Measurements from ENCODE around the gene CHRM4. TPM values are rescaled to one million over a fixed set of nuclear protein-coding genes. Genes with fewer than 3 reads are reported as not detected.

The CHRM4 gene
- not detected for total RNA-seq

DNA sequence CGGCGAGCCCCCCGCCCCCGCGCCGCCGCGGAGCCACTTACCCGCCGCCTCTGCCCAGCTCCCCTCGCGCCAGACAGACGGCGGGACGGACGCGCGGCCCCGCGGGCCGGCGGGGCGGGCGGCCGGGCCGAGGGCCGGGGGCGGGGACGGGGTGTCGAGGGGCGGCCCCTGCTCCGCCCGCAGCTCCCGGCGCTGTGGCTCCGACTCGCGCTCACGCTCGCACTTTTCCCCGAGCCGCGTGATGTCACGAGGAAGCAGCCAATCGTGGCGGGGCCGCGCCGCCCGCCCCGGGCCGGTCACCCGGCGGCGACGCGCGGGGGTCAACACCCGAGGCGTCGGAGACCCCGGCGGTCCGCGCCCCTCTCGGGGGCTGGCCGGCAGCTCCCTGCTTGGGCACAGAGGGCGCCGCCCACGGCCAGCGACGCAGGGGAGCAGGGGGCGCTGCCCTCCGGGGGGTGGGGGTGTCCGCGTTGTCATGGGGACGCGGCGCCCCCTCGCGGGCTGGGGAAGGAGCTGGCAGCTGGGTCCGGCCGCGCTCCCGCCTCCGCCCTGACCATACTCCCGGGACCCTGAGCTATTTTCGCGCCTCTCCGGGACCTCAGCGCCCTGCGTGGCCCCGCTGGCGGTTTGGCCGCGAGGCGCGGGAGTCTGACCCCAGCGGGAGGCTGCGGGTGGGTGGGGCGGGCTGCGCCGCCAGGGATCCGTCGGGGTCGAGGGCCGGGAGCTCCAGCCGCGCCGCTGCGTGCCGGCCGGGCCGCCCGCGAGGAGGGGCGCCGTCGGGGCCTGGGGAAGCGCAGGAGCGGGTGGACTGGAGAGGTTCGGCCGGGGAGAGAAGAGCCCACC lies at the start of gene CHRM4:
TSS of gene CHRM4 (minus strand) at position 199 of the 843 bp plus-strand sequence. CDS start 5,219 bp downstream, outside the sequence.
- Histone ChIP-seq H3K4me1 (ENCODE audit: control insufficient read depth in 3 of 3, insufficient read depth in 3 of 3, low read length in 3 of 3) (peaks cover 14 to 25% (median 20%) of the 10 kb centered on the region in 3 donors), H3K36me3 (ENCODE audit: control insufficient read depth in 3 of 3, insufficient read depth in 3 of 3, low read length in 3 of 3) (peaks cover 2 to 9% (median 9%) of the 10 kb centered on the region in 3 donors), H3K4me3 (ENCODE audit: low read length in 3 of 3) (peak within 1 kb of the TSS in 2 of 3 donors; percentile 43 to 49), H3K9me3 (ENCODE audit: control insufficient read depth in 3 of 3, low read length in 3 of 3) (no peaks in the 10 kb centered on the region), H3K27ac (ENCODE audit: low read depth, low read length) (no peak within 1 kb of the TSS), H3K27me3 (ENCODE audit: control insufficient read depth in 3 of 3, insufficient read depth in 3 of 3, low read length in 3 of 3) (peaks cover 27 to 38% (median 38%) of the 10 kb centered on the region in 3 donors), H3K9ac (ENCODE audit: low read depth in 1 of 3, low read length in 3 of 3) (no peak within 1 kb of the TSS)

GRCh38 chr11:46438211-46438610 lies 46.6 kb upstream of the CHRM4 start:
- H3K27ac ChIP-seq (ENCODE audit: low read depth, low read length): no peak overlapping the region
- peaks cover 10 to 17% (median 12%) of the 10 kb centered on the region in 3 donors for H3K36me3 ChIP-seq (ENCODE audit: control insufficient read depth in 3 of 3, insufficient read depth in 3 of 3, low read length in 3 of 3)
- H3K9ac ChIP-seq (ENCODE audit: low read depth in 1 of 3, low read length in 3 of 3): no peak overlapping the region
- H3K27me3 ChIP-seq (ENCODE audit: control insufficient read depth in 3 of 3, insufficient read depth in 3 of 3, low read length in 3 of 3): no peaks in the 10 kb centered on the region
- peaks cover 0 to 2% (median 0%) of the 10 kb centered on the region in 3 donors for H3K4me1 ChIP-seq (ENCODE audit: control insufficient read depth in 3 of 3, insufficient read depth in 3 of 3, low read length in 3 of 3)
- no peak overlapping the region for H3K4me3 ChIP-seq (ENCODE audit: low read length in 3 of 3)
- no peaks in the 10 kb centered on the region for H3K9me3 ChIP-seq (ENCODE audit: control insufficient read depth in 3 of 3, low read length in 3 of 3)

DNA sequence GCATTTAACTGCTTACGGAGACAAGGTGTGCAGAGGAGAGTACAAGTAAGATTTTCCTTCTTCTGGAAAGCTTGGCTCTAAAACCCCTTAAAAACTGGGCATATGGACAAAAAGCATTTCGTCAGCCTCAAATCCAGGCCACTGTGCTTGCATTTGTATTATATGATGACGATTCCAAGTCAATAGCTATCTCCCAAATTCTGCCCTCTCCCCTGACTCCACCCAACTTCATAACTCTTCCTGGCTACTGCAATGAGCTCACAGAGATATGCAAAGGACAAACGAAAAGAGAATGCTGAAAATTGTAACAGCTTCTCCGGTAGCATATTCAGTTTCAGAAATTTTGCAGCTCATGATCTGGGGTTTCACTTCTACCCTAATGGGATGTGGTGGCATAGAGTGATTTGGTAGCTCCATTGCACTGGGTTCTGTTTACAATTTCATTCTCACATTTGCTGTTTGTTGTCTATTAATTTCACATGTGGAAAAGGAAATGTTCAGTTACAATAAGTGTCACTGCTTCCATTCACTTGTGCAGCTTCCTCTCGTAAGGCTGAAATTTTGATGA lies 45.6 kb upstream of the CHRM4 start:
- Histone ChIP-seq H3K27ac (ENCODE audit: low read depth, low read length) (no peak overlapping the region), H3K4me3 (ENCODE audit: low read length in 3 of 3) (no peak overlapping the region), H3K36me3 (ENCODE audit: control insufficient read depth in 3 of 3, insufficient read depth in 3 of 3, low read length in 3 of 3) (peaks cover 14 to 24% (median 15%) of the 10 kb centered on the region in 3 donors), H3K9me3 (ENCODE audit: control insufficient read depth in 3 of 3, low read length in 3 of 3) (no peaks in the 10 kb centered on the region), H3K4me1 (ENCODE audit: control insufficient read depth in 3 of 3, insufficient read depth in 3 of 3, low read length in 3 of 3) (peaks cover 0 to 2% (median 0%) of the 10 kb centered on the region in 3 donors), H3K9ac (ENCODE audit: low read depth in 1 of 3, low read length in 3 of 3) (no peak overlapping the region), H3K27me3 (ENCODE audit: control insufficient read depth in 3 of 3, insufficient read depth in 3 of 3, low read length in 3 of 3) (no peaks in the 10 kb centered on the region)

DNA sequence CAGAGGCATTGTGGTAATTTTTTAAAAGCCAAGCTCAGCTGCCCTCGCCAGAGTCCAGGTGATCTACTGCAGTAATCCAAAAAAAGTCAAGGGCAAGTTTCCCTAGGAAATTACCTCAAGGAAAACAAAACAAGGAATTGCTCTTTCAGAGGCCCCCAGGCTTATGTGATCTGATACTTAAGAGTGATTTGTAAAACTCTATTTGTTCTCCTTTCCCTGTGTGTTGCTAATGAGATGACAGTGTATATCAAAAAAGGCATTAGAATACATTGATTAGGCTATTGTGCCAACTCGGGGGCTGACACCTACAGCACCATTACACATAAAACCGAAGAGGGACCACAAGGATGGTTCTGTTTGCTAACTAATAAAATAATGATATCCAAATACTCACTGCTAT lies 44.5 kb upstream of the CHRM4 start:
- Histone ChIP-seq H3K4me3 (ENCODE audit: low read length in 3 of 3) (no peak overlapping the region), H3K9ac (ENCODE audit: low read depth in 1 of 3, low read length in 3 of 3) (no peak overlapping the region), H3K27ac (ENCODE audit: low read depth, low read length) (no peak overlapping the region), H3K4me1 (ENCODE audit: control insufficient read depth in 3 of 3, insufficient read depth in 3 of 3, low read length in 3 of 3) (peaks cover 0 to 4% (median 2%) of the 10 kb centered on the region in 3 donors), H3K9me3 (ENCODE audit: control insufficient read depth in 3 of 3, low read length in 3 of 3) (no peaks in the 10 kb centered on the region), H3K36me3 (ENCODE audit: control insufficient read depth in 3 of 3, insufficient read depth in 3 of 3, low read length in 3 of 3) (peaks cover 15 to 27% (median 19%) of the 10 kb centered on the region in 3 donors), H3K27me3 (ENCODE audit: control insufficient read depth in 3 of 3, insufficient read depth in 3 of 3, low read length in 3 of 3) (no peaks in the 10 kb centered on the region)

DNA sequence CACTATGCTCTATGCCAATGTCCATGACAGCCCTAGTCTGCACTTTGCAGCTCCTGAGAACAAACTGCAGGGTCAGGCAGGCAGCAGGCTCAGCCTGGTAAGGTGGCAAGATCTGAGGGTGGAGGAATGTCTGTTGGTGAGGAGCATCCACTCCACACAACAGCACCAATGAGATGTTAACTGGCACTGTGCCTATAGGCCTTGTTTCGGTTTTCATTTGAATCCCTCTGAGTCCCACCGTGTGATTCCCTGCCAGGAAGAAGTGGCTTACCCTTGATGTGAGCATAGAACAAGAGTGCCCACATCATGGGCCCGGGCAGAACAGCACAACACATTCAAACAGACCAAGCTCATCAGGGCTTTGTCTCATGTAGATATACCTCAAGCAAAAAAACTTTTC lies 44.1 kb upstream of the CHRM4 start:
- peaks cover 15 to 31% (median 19%) of the 10 kb centered on the region in 3 donors for H3K36me3 ChIP-seq (ENCODE audit: control insufficient read depth in 3 of 3, insufficient read depth in 3 of 3, low read length in 3 of 3)
- no peaks in the 10 kb centered on the region for H3K27me3 ChIP-seq (ENCODE audit: control insufficient read depth in 3 of 3, insufficient read depth in 3 of 3, low read length in 3 of 3)
- no peak overlapping the region for H3K4me3 ChIP-seq (ENCODE audit: low read length in 3 of 3)
- no peak overlapping the region for H3K9ac ChIP-seq (ENCODE audit: low read depth in 1 of 3, low read length in 3 of 3)
- no peak overlapping the region for H3K27ac ChIP-seq (ENCODE audit: low read depth, low read length)
- peaks cover 0 to 4% (median 2%) of the 10 kb centered on the region in 3 donors for H3K4me1 ChIP-seq (ENCODE audit: control insufficient read depth in 3 of 3, insufficient read depth in 3 of 3, low read length in 3 of 3)
- no peaks in the 10 kb centered on the region for H3K9me3 ChIP-seq (ENCODE audit: control insufficient read depth in 3 of 3, low read length in 3 of 3)

- H3K4me3 ChIP-seq (ENCODE audit: low read length in 3 of 3): no peak overlapping the region
- H3K9me3 ChIP-seq (ENCODE audit: control insufficient read depth in 3 of 3, low read length in 3 of 3): no peaks in the 10 kb centered on the region
- H3K27me3 ChIP-seq (ENCODE audit: control insufficient read depth in 3 of 3, insufficient read depth in 3 of 3, low read length in 3 of 3): no peaks in the 10 kb centered on the region
- peaks cover 0 to 4% (median 4%) of the 10 kb centered on the region in 3 donors for H3K4me1 ChIP-seq (ENCODE audit: control insufficient read depth in 3 of 3, insufficient read depth in 3 of 3, low read length in 3 of 3)
- H3K36me3 ChIP-seq (ENCODE audit: control insufficient read depth in 3 of 3, insufficient read depth in 3 of 3, low read length in 3 of 3): peaks cover 19 to 39% (median 20%) of the 10 kb centered on the region in 3 donors
- H3K27ac ChIP-seq (ENCODE audit: low read depth, low read length): no peak overlapping the region
- H3K9ac ChIP-seq (ENCODE audit: low read depth in 1 of 3, low read length in 3 of 3): no peak overlapping the region
Measured at GRCh38 chr11:46431211-46431610, 39.6 kb upstream of the CHRM4 start.

GRCh38 chr11:46429717-46430116 lies 38.1 kb upstream of the CHRM4 start:
- H3K4me3 ChIP-seq (ENCODE audit: low read length in 3 of 3): no peak overlapping the region
- H3K36me3 ChIP-seq (ENCODE audit: control insufficient read depth in 3 of 3, insufficient read depth in 3 of 3, low read length in 3 of 3): peaks cover 21 to 39% (median 21%) of the 10 kb centered on the region in 3 donors
- H3K27ac ChIP-seq (ENCODE audit: low read depth, low read length): no peak overlapping the region
- no peaks in the 10 kb centered on the region for H3K27me3 ChIP-seq (ENCODE audit: control insufficient read depth in 3 of 3, insufficient read depth in 3 of 3, low read length in 3 of 3)
- no peaks in the 10 kb centered on the region for H3K9me3 ChIP-seq (ENCODE audit: control insufficient read depth in 3 of 3, low read length in 3 of 3)
- peaks cover 0 to 4% (median 2%) of the 10 kb centered on the region in 3 donors for H3K4me1 ChIP-seq (ENCODE audit: control insufficient read depth in 3 of 3, insufficient read depth in 3 of 3, low read length in 3 of 3)
- no peak overlapping the region for H3K9ac ChIP-seq (ENCODE audit: low read depth in 1 of 3, low read length in 3 of 3)

DNA sequence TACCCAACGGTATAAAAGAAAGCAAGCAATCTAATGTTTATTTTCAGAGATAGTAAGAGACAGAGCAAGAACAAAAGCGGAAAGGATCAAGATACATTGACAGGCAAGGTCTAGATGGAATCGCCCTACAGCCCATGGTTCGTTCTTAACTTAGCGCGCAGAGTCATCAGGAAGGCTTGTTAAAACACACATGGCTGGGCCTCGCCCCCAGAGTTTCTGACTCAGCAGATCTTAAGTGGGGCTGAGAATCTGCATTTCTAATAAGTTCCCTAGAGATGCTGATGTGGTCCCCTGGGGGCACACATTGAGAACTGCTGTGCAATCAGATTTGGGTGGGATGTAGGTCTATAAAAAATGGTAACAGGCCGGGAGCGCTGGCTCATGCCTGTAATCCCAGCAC lies 35.8 kb upstream of the CHRM4 start:
- Histone ChIP-seq H3K4me1 (ENCODE audit: control insufficient read depth in 3 of 3, insufficient read depth in 3 of 3, low read length in 3 of 3) (peaks cover 0 to 4% (median 2%) of the 10 kb centered on the region in 3 donors), H3K27ac (ENCODE audit: low read depth, low read length) (no peak overlapping the region), H3K4me3 (ENCODE audit: low read length in 3 of 3) (no peak overlapping the region), H3K9ac (ENCODE audit: low read depth in 1 of 3, low read length in 3 of 3) (no peak overlapping the region), H3K36me3 (ENCODE audit: control insufficient read depth in 3 of 3, insufficient read depth in 3 of 3, low read length in 3 of 3) (peaks cover 8 to 20% (median 13%) of the 10 kb centered on the region in 3 donors), H3K9me3 (ENCODE audit: control insufficient read depth in 3 of 3, low read length in 3 of 3) (no peaks in the 10 kb centered on the region), H3K27me3 (ENCODE audit: control insufficient read depth in 3 of 3, insufficient read depth in 3 of 3, low read length in 3 of 3) (no peaks in the 10 kb centered on the region)

GRCh38 chr11:46426233-46426991 lies 34.8 kb upstream of the CHRM4 start:
- Histone ChIP-seq H3K27ac (ENCODE audit: low read depth, low read length) (no peak overlapping the region), H3K4me1 (ENCODE audit: control insufficient read depth in 3 of 3, insufficient read depth in 3 of 3, low read length in 3 of 3) (peaks cover 0 to 4% (median 2%) of the 10 kb centered on the region in 3 donors), H3K27me3 (ENCODE audit: control insufficient read depth in 3 of 3, insufficient read depth in 3 of 3, low read length in 3 of 3) (no peaks in the 10 kb centered on the region), H3K4me3 (ENCODE audit: low read length in 3 of 3) (no peak overlapping the region), H3K36me3 (ENCODE audit: control insufficient read depth in 3 of 3, insufficient read depth in 3 of 3, low read length in 3 of 3) (peaks cover 7 to 17% (median 12%) of the 10 kb centered on the region in 3 donors), H3K9ac (ENCODE audit: low read depth in 1 of 3, low read length in 3 of 3) (no peak overlapping the region), H3K9me3 (ENCODE audit: control insufficient read depth in 3 of 3, low read length in 3 of 3) (no peaks in the 10 kb centered on the region)
